GM21423 (cell line): ENCODE data around the gene CORO1C.
"Not testable (repeated sequence)": the region's sequence is repeated elsewhere in the genome, so short reads cannot be mapped to it uniquely, and the experiment has no call there.

Experiments used
- ATAC-seq: cut with Tn5 transposase; IDR thresholded peaks from one replicate; pipeline ENCODE4 v1.9.1; 2021; ENCODE audit warnings: mild to moderate bottlenecking, moderate library complexity; ENCODE audit not compliant: unreplicated experiment

Gene CORO1C

GRCh38 chr12:108731105-108731865 lies at the start of gene CORO1C:
Gene CORO1C (minus strand): TSS chr12:108731518. CDS start chr12:108701318, 30,200 bp downstream.
- ATAC-seq, result peak; percentile 70

GRCh38 chr12:108779998-108780688 lies 48.8 kb upstream of the CORO1C start:
- no peak for ATAC-seq

GRCh38 chr12:108778053-108778452 lies 46.7 kb upstream of the CORO1C start:
- no peak for ATAC-seq

- ATAC-seq, result no peak
These were observed 45.8 kb upstream of the CORO1C start for GRCh38 chr12:108777156-108777555.

- no peak for ATAC-seq
These were observed 42.8 kb upstream of the CORO1C start for GRCh38 chr12:108773798-108774788.

- ATAC-seq, result no peak
These were observed 41.8 kb upstream of the CORO1C start for GRCh38 chr12:108772891-108773797.

GRCh38 chr12:108772247-108772646 lies 40.9 kb upstream of the CORO1C start:
- no peak for ATAC-seq

- not testable (repeated sequence) for ATAC-seq
These were observed 40.5 kb upstream of the CORO1C start for GRCh38 chr12:108771835-108772234.

- ATAC-seq, result no peak
These were observed 39.6 kb upstream of the CORO1C start for GRCh38 chr12:108770963-108771362.

GRCh38 chr12:108770269-108770829 lies 39.0 kb upstream of the CORO1C start:
- ATAC-seq, result no peak

- peak; percentile 42 for ATAC-seq
These were observed 37.5 kb upstream of the CORO1C start for GRCh38 chr12:108768591-108769500.

- ATAC-seq, result no peak
These were observed 35.0 kb upstream of the CORO1C start for GRCh38 chr12:108766294-108766693.

GRCh38 chr12:108765289-108765764 lies 34.0 kb upstream of the CORO1C start:
- no peak for ATAC-seq

- no peak for ATAC-seq
These were observed 33.4 kb upstream of the CORO1C start for GRCh38 chr12:108764540-108765288.

- ATAC-seq, result no peak
These were observed 29.9 kb upstream of the CORO1C start for GRCh38 chr12:108761226-108761625.

- ATAC-seq, result no peak
These were observed 28.6 kb upstream of the CORO1C start for GRCh38 chr12:108759924-108760323.

GRCh38 chr12:108757856-108758255 lies 26.5 kb upstream of the CORO1C start:
- no peak for ATAC-seq

- no peak for ATAC-seq
These were observed 25.1 kb upstream of the CORO1C start for GRCh38 chr12:108756421-108756820.
